HG03025 (cell line): Measurements from ENCODE around the gene ARID4B.
"Not testable (repeated sequence)": the region's sequence is repeated elsewhere in the genome, so short reads cannot be mapped to it uniquely, and the experiment has no call there.

Source experiments
- ATAC-seq: cut with Tn5 transposase; IDR thresholded peaks from one replicate; pipeline ENCODE4 v1.9.1; 2021; ENCODE audit warnings: mild to moderate bottlenecking, moderate library complexity; ENCODE audit not compliant: unreplicated experiment, low FRiP score

The ARID4B gene

GRCh38 chr1:235275836-235276235 lies 52.1 kb downstream of the ARID4B start:
- no peak for ATAC-seq

GRCh38 chr1:235275223-235275622 lies 52.8 kb downstream of the ARID4B start:
- no peak for ATAC-seq

GRCh38 chr1:235272851-235273250 lies 55.1 kb downstream of the ARID4B start:
- no peak for ATAC-seq

GRCh38 chr1:235270625-235271024 lies 57.4 kb downstream of the ARID4B start:
- no peak for ATAC-seq

GRCh38 chr1:235269990-235270389 lies 58.0 kb downstream of the ARID4B start:
- not testable (repeated sequence) for ATAC-seq

- ATAC-seq, result no peak
Measured at GRCh38 chr1:235268379-235269125, 59.4 kb downstream of the ARID4B start.

GRCh38 chr1:235266967-235267366 lies 61.0 kb downstream of the ARID4B start:
- ATAC-seq, result no peak

- ATAC-seq, result no peak
Measured at GRCh38 chr1:235266325-235266724, 61.7 kb downstream of the ARID4B start.

- ATAC-seq, result no peak
Measured at GRCh38 chr1:235265900-235266299, 62.1 kb downstream of the ARID4B start.

- no peak for ATAC-seq
Measured at GRCh38 chr1:235264327-235264726, 63.7 kb downstream of the ARID4B start.

- no peak for ATAC-seq
Measured at GRCh38 chr1:235262539-235262938, 65.4 kb downstream of the ARID4B start.

- ATAC-seq, result no peak
Measured at GRCh38 chr1:235261243-235261642, 66.7 kb downstream of the ARID4B start.

- no peak for ATAC-seq
Measured at GRCh38 chr1:235259133-235259778, 68.7 kb downstream of the ARID4B start.

- ATAC-seq, result not testable (repeated sequence)
Measured at GRCh38 chr1:235258068-235258467, 69.9 kb downstream of the ARID4B start.

GRCh38 chr1:235254721-235255120 lies 73.3 kb downstream of the ARID4B start:
- ATAC-seq, result no peak

- no peak for ATAC-seq
Measured at GRCh38 chr1:235253219-235253962, 74.6 kb downstream of the ARID4B start.

GRCh38 chr1:235250430-235250829 lies 77.5 kb downstream of the ARID4B start:
- no peak for ATAC-seq

- no peak for ATAC-seq
Measured at GRCh38 chr1:235246022-235246948, 81.7 kb downstream of the ARID4B start.

- ATAC-seq, result no peak
Measured at GRCh38 chr1:235244974-235245592, 82.9 kb downstream of the ARID4B start.

GRCh38 chr1:235240960-235241359 lies 87.0 kb downstream of the ARID4B start:
- no peak for ATAC-seq
